ENCODE data around the gene TH.

TH gene

GRCh38 chr11:2185324-2186085, 13.9 kb upstream of the TH start:
- DNase-seq (ENCODE audit: low read depth): no peak
- H3K4me3 ChIP-seq (ENCODE audit: low read depth, low read length): no peak overlapping the region
- no peak for TF ChIP-seq CTCF (IDR thresholded peaks at IDR 0.05; ENCODE audit: low read depth, low read length, missing control alignments)
- in situ Hi-C loops (cut with HindIII; ENCODE audit: low sequenced_read_pairs): no loop called here

GRCh38 chr11:2182692-2183474, 11.3 kb upstream of the TH start:
- no peak for TF ChIP-seq CTCF (IDR thresholded peaks at IDR 0.05; ENCODE audit: low read depth, low read length, missing control alignments)
- no peak overlapping the region for H3K4me3 ChIP-seq (ENCODE audit: low read depth, low read length)
- no peak for DNase-seq (ENCODE audit: low read depth)
- in situ Hi-C loops (cut with HindIII; ENCODE audit: low sequenced_read_pairs): loop anchor here (5.0 kb wide), 3 partner anchors 34 to 229 kb away; no protein-coding TSS in a partner anchor

GRCh38 chr11:2182075-2182474, 10.5 kb upstream of the TH start:
- no peak for DNase-seq (ENCODE audit: low read depth)
- in situ Hi-C loops (cut with HindIII; ENCODE audit: low sequenced_read_pairs): loop anchor here (5.0 kb wide), 3 partner anchors 35 to 230 kb away; no protein-coding TSS in a partner anchor
- TF ChIP-seq CTCF (IDR thresholded peaks at IDR 0.05; ENCODE audit: low read depth, low read length, missing control alignments): no peak
- H3K4me3 ChIP-seq (ENCODE audit: low read depth, low read length): no peak overlapping the region

- DNase-seq (ENCODE audit: low read depth): no peak
- no peak for TF ChIP-seq CTCF (IDR thresholded peaks at IDR 0.05; ENCODE audit: low read depth, low read length, missing control alignments)
- in situ Hi-C loops (cut with HindIII; ENCODE audit: low sequenced_read_pairs): loop anchor here (5.0 kb wide), 3 partner anchors 36 to 231 kb away; no protein-coding TSS in a partner anchor
Observed at GRCh38 chr11:2180789-2181370, 9.3 kb upstream of the TH start.

GRCh38 chr11:2180347-2180746, 8.7 kb upstream of the TH start:
- TF ChIP-seq CTCF (IDR thresholded peaks at IDR 0.05; ENCODE audit: low read depth, low read length, missing control alignments): no peak
- no peak for DNase-seq (ENCODE audit: low read depth)
- in situ Hi-C loops (cut with HindIII; ENCODE audit: low sequenced_read_pairs): loop anchor here (5.0 kb wide), 3 partner anchors 37 to 232 kb away; no protein-coding TSS in a partner anchor
- H3K4me3 ChIP-seq (ENCODE audit: low read depth, low read length): no peak overlapping the region

More at GRCh38 chr11:2180789-2181370, 9.3 kb upstream of the TH start:
- no peak overlapping the region for H3K4me3 ChIP-seq (ENCODE audit: low read depth, low read length)

GRCh38 chr11:2179516-2179915, 7.9 kb upstream of the TH start:
- no peak for TF ChIP-seq CTCF (IDR thresholded peaks at IDR 0.05; ENCODE audit: low read depth, low read length, missing control alignments)
- in situ Hi-C loops (cut with HindIII; ENCODE audit: low sequenced_read_pairs): no loop called here
- no peak for DNase-seq (ENCODE audit: low read depth)

More at GRCh38 chr11:2179516-2179915, 7.9 kb upstream of the TH start:
- no peak overlapping the region for H3K4me3 ChIP-seq (ENCODE audit: low read depth, low read length)

All from astrocyte of the cerebellum (primary cell).